B cell (primary cell): ENCODE measurements around the gene CA9.

Experiments used
- EZH2 ChIP-seq: IDR thresholded peaks from 2 replicates; pipeline ENCODE4 v1.6.1; 2012; ENCODE audit warnings: borderline replicate concordance, low read depth, mild to moderate bottlenecking, moderate library complexity, low read length; ENCODE audit not compliant: insufficient read depth, poor library complexity, severe bottlenecking
- TF ChIP-seq, protein P1 (sequence below): fragments of 200-600 bp; IDR thresholded peaks from one replicate; pipeline ENCODE4 v1.8.0; 2022; ENCODE audit warnings: antibody characterized with exemption, mild to moderate bottlenecking

DNA sequence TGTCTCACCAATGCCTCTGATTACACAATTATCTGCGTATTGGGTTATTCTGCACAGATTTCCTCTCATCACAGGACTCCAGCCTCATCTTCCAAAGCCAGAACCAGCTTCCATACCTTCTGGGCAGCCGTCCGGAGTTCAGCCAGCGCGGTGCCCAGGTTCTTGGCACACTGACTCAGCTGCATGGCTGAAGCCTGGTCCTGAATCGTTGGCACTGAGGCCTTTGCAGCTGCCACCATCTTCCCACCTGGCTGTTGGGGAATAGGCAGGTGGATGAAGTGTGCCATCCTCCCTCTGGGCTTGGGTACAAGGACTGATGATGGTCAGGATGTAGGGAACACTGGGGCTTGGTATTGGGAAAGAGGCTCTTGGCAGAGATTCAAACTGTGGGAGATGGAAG lies 40.4 kb downstream of the CA9 start:
- TF ChIP-seq, protein P1, sequence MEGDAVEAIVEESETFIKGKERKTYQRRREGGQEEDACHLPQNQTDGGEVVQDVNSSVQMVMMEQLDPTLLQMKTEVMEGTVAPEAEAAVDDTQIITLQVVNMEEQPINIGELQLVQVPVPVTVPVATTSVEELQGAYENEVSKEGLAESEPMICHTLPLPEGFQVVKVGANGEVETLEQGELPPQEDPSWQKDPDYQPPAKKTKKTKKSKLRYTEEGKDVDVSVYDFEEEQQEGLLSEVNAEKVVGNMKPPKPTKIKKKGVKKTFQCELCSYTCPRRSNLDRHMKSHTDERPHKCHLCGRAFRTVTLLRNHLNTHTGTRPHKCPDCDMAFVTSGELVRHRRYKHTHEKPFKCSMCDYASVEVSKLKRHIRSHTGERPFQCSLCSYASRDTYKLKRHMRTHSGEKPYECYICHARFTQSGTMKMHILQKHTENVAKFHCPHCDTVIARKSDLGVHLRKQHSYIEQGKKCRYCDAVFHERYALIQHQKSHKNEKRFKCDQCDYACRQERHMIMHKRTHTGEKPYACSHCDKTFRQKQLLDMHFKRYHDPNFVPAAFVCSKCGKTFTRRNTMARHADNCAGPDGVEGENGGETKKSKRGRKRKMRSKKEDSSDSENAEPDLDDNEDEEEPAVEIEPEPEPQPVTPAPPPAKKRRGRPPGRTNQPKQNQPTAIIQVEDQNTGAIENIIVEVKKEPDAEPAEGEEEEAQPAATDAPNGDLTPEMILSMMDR = no peak
- no peak for TF ChIP-seq EZH2
